HepG2 (cell line): ENCODE data around the gene LUZP1.

ENCODE experiments used
- CTCF ChIP-seq: sonication (generic); formaldehyde crosslinking; IDR thresholded peaks from 2 replicates; pipeline ENCODE4 v1.5.0; 2020; ENCODE audit warnings: mild to moderate bottlenecking, missing genetic modification reagents, moderate library complexity
- EZH2 ChIP-seq: conservative IDR thresholded peaks from 2 replicates; pipeline ENCODE4 v1.6.1; 2012; ENCODE audit warnings: mild to moderate bottlenecking, low read depth, low read length, moderate library complexity
- MTERF4 ChIP-seq: sonication (generic); formaldehyde crosslinking; IDR thresholded peaks from 2 replicates; pipeline ENCODE4 v1.8.0; 2023; ENCODE audit warnings: mild to moderate bottlenecking, missing genetic modification reagents

GRCh38 chr1:23100074-23100748, 68.4 kb downstream of the LUZP1 start:
- TF ChIP-seq MTERF4 (no peak), CTCF (CRISPR knock-in tag) (no peak), EZH2 (no peak)
